Measurements from ENCODE around the gene CBY2.

CBY2 gene

GRCh38 chr13:45713721-45714120 is 11.6 kb downstream of the CBY2 start:
- H3K4me3 ChIP-seq (ENCODE audit: low read length), result no peak overlapping the region
- TF ChIP-seq ZNF274 (IDR thresholded peaks at IDR 0.05; ENCODE audit: low read depth, low read length), result no peak

GRCh38 chr13:45714170-45714569 is 12.1 kb downstream of the CBY2 start:
- H3K4me3 ChIP-seq (ENCODE audit: low read length), result no peak overlapping the region
- TF ChIP-seq ZNF274 (IDR thresholded peaks at IDR 0.05; ENCODE audit: low read depth, low read length), result no peak

- TF ChIP-seq ZNF274 (IDR thresholded peaks at IDR 0.05; ENCODE audit: low read depth, low read length), result no peak
Measured at GRCh38 chr13:45715351-45715750, 13.2 kb downstream of the CBY2 start.

GRCh38 chr13:45717349-45717748 is 15.2 kb downstream of the CBY2 start:
- no peak overlapping the region for H3K4me3 ChIP-seq (ENCODE audit: low read length)
- no peak for TF ChIP-seq ZNF274 (IDR thresholded peaks at IDR 0.05; ENCODE audit: low read depth, low read length)

More at GRCh38 chr13:45715351-45715750, 13.2 kb downstream of the CBY2 start:
- H3K4me3 ChIP-seq (ENCODE audit: low read length), result no peak overlapping the region

GRCh38 chr13:45718063-45718462 is 15.9 kb downstream of the CBY2 start:
- no peak for TF ChIP-seq ZNF274 (IDR thresholded peaks at IDR 0.05; ENCODE audit: low read depth, low read length)

GRCh38 chr13:45718992-45719391 is 16.9 kb downstream of the CBY2 start:
- no peak overlapping the region for H3K4me3 ChIP-seq (ENCODE audit: low read length)
- TF ChIP-seq ZNF274 (IDR thresholded peaks at IDR 0.05; ENCODE audit: low read depth, low read length), result no peak

More at GRCh38 chr13:45718063-45718462, 15.9 kb downstream of the CBY2 start:
- no peak overlapping the region for H3K4me3 ChIP-seq (ENCODE audit: low read length)

- no peak overlapping the region for H3K4me3 ChIP-seq (ENCODE audit: low read length)
- no peak for TF ChIP-seq ZNF274 (IDR thresholded peaks at IDR 0.05; ENCODE audit: low read depth, low read length)
Measured at GRCh38 chr13:45721203-45721731, 19.1 kb downstream of the CBY2 start.

GRCh38 chr13:45723798-45724197 is 21.7 kb downstream of the CBY2 start:
- TF ChIP-seq ZNF274 (IDR thresholded peaks at IDR 0.05; ENCODE audit: low read depth, low read length), result no peak
- H3K4me3 ChIP-seq (ENCODE audit: low read length), result no peak overlapping the region

- TF ChIP-seq ZNF274 (IDR thresholded peaks at IDR 0.05; ENCODE audit: low read depth, low read length), result no peak
- H3K4me3 ChIP-seq (ENCODE audit: low read length), result no peak overlapping the region
Measured at GRCh38 chr13:45728759-45729158, 26.6 kb downstream of the CBY2 start.

GRCh38 chr13:45731455-45731854 is 29.3 kb downstream of the CBY2 start:
- no peak for TF ChIP-seq ZNF274 (IDR thresholded peaks at IDR 0.05; ENCODE audit: low read depth, low read length)

GRCh38 chr13:45732916-45733315 is 30.8 kb downstream of the CBY2 start:
- no peak for TF ChIP-seq ZNF274 (IDR thresholded peaks at IDR 0.05; ENCODE audit: low read depth, low read length)

More at GRCh38 chr13:45731455-45731854, 29.3 kb downstream of the CBY2 start:
- H3K4me3 ChIP-seq (ENCODE audit: low read length), result no peak overlapping the region

GRCh38 chr13:45733361-45733760 is 31.2 kb downstream of the CBY2 start:
- no peak overlapping the region for H3K4me3 ChIP-seq (ENCODE audit: low read length)
- TF ChIP-seq ZNF274 (IDR thresholded peaks at IDR 0.05; ENCODE audit: low read depth, low read length), result no peak

More at GRCh38 chr13:45732916-45733315, 30.8 kb downstream of the CBY2 start:
- no peak overlapping the region for H3K4me3 ChIP-seq (ENCODE audit: low read length)

- H3K4me3 ChIP-seq (ENCODE audit: low read length), result no peak overlapping the region
- no peak for TF ChIP-seq ZNF274 (IDR thresholded peaks at IDR 0.05; ENCODE audit: low read depth, low read length)
Measured at GRCh38 chr13:45737571-45738017, 35.5 kb downstream of the CBY2 start.

- TF ChIP-seq ZNF274 (IDR thresholded peaks at IDR 0.05; ENCODE audit: low read depth, low read length), result no peak
- H3K4me3 ChIP-seq (ENCODE audit: low read length), result no peak overlapping the region
Measured at GRCh38 chr13:45742985-45743384, 40.9 kb downstream of the CBY2 start.

- no peak overlapping the region for H3K4me3 ChIP-seq (ENCODE audit: low read length)
- TF ChIP-seq ZNF274 (IDR thresholded peaks at IDR 0.05; ENCODE audit: low read depth, low read length), result no peak
Measured at GRCh38 chr13:45744979-45745378, 42.9 kb downstream of the CBY2 start.

GRCh38 chr13:45747071-45747470 is 45.0 kb downstream of the CBY2 start:
- no peak for TF ChIP-seq ZNF274 (IDR thresholded peaks at IDR 0.05; ENCODE audit: low read depth, low read length)
- no peak overlapping the region for H3K4me3 ChIP-seq (ENCODE audit: low read length)

Data from GM08714 (cell line).